HG02884 (cell line): Measurements from ENCODE around the gene KCNK5.

Source experiments
- ATAC-seq: cut with Tn5 transposase; IDR thresholded peaks from one replicate; pipeline ENCODE4 v1.9.1; 2021; ENCODE audit warnings: mild to moderate bottlenecking, moderate library complexity; ENCODE audit not compliant: unreplicated experiment

The KCNK5 gene

GRCh38 chr6:39243809-39244208 lies 14.5 kb upstream of the KCNK5 start:
- ATAC-seq: no peak

- no peak for ATAC-seq
These were observed 11.0 kb upstream of the KCNK5 start for GRCh38 chr6:39240155-39240757.

GRCh38 chr6:39239527-39240154 lies 10.4 kb upstream of the KCNK5 start:
- ATAC-seq: no peak

GRCh38 chr6:39236742-39237141 lies 7.5 kb upstream of the KCNK5 start:
- no peak for ATAC-seq

GRCh38 chr6:39233333-39233732 lies 4.1 kb upstream of the KCNK5 start:
- no peak for ATAC-seq

- no peak for ATAC-seq
These were observed 2.4 kb upstream of the KCNK5 start for GRCh38 chr6:39231521-39232243.

- no peak for ATAC-seq
These were observed 1.4 kb upstream of the KCNK5 start for GRCh38 chr6:39230654-39231035.

GRCh38 chr6:39228111-39228971 lies 934 bp downstream of the KCNK5 start:
- no peak for ATAC-seq

GRCh38 chr6:39227476-39227875 lies 1.8 kb downstream of the KCNK5 start:
- ATAC-seq: no peak

- no peak for ATAC-seq
These were observed 2.5 kb downstream of the KCNK5 start for GRCh38 chr6:39226639-39227329.

- no peak for ATAC-seq
These were observed 3.3 kb downstream of the KCNK5 start for GRCh38 chr6:39225946-39226437.

- ATAC-seq: no peak
These were observed 3.7 kb downstream of the KCNK5 start for GRCh38 chr6:39225543-39225942.

- no peak for ATAC-seq
These were observed 4.6 kb downstream of the KCNK5 start for GRCh38 chr6:39224523-39225182.

GRCh38 chr6:39224011-39224410 lies 5.3 kb downstream of the KCNK5 start:
- ATAC-seq: no peak

- no peak for ATAC-seq
These were observed 5.7 kb downstream of the KCNK5 start for GRCh38 chr6:39223555-39223954.

- no peak for ATAC-seq
These were observed 6.2 kb downstream of the KCNK5 start for GRCh38 chr6:39223061-39223460.

GRCh38 chr6:39221779-39222641 lies 7.3 kb downstream of the KCNK5 start:
- ATAC-seq: no peak

GRCh38 chr6:39221115-39221514 lies 8.2 kb downstream of the KCNK5 start:
- ATAC-seq: no peak
